HS-5 (cell line): ENCODE measurements around the gene TBC1D10A.
A peak's percentile ranks its signal among the peaks of the same experiment; 100 is the strongest.

Source experiments
- DNase-seq: peaks from one replicate; pipeline ENCODE4 v3.0.0-alpha.2; 2012; ENCODE audit warnings: low read depth

Gene TBC1D10A, protein sequence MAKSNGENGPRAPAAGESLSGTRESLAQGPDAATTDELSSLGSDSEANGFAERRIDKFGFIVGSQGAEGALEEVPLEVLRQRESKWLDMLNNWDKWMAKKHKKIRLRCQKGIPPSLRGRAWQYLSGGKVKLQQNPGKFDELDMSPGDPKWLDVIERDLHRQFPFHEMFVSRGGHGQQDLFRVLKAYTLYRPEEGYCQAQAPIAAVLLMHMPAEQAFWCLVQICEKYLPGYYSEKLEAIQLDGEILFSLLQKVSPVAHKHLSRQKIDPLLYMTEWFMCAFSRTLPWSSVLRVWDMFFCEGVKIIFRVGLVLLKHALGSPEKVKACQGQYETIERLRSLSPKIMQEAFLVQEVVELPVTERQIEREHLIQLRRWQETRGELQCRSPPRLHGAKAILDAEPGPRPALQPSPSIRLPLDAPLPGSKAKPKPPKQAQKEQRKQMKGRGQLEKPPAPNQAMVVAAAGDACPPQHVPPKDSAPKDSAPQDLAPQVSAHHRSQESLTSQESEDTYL

DNA sequence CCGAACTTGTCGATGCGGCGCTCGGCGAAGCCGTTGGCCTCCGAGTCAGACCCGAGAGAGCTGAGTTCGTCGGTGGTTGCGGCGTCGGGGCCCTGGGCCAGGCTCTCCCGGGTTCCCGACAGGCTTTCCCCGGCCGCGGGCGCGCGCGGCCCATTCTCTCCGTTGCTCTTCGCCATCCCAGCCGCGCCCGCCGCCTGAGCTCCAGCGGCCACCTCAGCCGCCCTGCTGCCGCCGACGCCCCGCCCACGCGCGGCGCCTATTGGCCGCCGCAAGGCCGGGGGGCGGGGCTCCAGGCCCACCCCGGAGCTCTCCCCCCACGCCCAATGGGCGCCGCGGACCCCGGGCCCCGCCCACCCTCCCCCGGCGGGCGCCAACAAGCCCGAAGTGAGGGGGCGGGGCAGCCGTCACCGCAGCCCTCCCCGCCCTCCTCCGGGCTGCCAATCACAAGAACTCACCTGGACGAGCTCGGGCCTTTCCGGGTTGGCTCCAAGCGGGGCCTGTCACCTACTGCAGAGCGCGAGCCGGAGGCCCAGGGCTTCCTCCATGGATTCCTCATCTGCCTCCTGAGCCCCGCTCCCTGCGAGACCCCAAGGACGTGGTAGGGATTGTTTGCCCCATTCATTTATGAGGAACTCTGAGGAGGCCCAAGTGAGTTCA lies at the start of gene TBC1D10A:
Gene TBC1D10A (minus strand): TSS at position 236 of the 657 bp plus-strand sequence. CDS start 60 bp downstream, at position 176.
- DNase-seq, result peak; percentile 30

DNA sequence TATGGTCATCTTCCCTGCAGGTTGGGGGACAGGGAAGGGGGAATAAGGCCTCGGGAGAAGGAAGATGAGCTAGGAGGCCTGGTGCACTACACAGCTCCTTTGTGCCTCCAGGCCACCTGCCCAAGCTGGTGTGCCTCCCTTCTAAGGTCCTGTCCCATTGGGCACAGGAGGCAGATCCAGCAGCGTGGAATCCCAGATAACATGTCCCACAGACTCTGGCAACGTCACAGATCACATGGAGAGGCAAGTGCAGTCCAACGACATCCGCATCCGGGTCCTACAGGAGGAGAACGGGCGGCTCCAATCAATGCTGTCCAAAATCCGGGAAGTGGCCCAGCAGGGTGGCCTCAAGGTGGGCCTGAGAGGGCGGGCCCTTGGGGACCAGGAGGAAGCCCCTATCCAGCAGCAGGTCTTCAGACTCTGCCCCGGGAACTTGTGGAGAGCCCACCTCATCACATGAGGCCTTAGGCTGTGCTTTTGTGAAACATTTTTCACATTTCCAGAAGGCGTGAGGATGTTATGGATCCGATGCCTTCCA lies 48.6 kb upstream of the TBC1D10A start:
- DNase-seq, result no peak

DNA sequence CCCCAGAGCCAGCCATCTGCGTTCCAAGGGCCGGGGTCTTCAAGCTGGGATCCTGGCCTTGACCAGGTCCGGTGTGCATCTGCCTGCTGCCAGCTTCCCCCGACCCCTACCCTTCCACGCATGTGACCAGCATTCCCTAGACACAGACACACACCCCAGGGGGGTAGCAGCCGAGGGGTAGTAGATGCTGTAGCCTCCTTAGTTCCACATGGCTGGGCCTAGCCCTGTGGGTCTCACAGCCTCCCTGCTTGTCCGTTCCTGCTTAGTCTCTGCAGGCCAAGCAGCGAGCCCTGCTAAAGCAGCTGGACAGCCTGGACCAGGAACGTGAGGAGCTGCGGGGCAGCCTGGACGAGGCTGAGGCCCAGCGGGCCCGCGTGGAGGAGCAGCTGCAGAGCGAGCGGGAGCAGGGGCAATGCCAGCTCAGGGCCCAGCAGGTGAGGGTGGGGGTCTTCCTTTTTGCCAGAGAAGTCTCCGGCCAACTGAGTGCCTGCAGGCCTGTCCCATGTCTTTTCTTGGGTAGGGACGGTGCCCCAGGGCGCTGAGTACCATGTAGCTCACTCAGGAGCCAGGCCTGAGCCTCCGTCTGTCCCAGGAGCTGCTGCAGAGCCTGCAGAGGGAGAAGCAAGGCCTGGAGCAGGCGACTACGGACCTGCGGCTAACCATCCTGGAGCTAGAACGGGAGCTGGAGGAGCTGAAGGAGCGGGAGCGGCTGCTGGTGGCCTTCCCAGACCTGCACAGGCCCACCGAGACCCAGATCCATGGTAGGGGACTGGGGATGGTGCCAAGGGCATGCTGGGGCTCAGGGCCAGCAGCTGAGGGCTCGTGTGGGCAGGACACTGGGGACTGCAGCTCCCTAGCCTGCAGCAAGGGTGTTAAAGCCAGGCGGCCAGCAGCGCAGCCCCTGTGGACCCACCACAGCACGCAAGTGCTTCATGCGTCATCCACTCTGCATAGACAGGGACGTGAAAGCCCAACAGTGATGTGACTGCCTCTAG lies 46.9 kb upstream of the TBC1D10A start:
- DNase-seq, result no peak

DNA sequence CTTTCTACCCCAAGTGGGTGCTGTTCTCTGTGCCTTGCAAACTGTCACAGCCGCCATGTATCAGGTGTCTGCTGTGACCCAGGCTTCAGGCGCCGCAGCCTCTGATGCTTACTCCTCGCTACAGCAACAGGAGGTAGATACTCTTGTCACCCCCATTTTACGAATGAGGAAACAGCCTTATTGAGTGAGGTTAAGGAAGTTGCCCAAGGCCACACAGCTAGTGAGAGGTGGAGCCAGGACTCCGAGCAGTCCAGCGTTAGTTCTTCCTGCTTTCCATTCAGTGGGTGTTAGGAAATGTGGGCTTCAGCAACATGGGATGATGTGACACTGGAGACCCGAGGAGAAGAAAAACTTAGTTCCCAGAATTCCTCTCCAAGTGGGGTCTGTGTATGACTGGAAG lies 46.2 kb upstream of the TBC1D10A start:
- no peak for DNase-seq

DNA sequence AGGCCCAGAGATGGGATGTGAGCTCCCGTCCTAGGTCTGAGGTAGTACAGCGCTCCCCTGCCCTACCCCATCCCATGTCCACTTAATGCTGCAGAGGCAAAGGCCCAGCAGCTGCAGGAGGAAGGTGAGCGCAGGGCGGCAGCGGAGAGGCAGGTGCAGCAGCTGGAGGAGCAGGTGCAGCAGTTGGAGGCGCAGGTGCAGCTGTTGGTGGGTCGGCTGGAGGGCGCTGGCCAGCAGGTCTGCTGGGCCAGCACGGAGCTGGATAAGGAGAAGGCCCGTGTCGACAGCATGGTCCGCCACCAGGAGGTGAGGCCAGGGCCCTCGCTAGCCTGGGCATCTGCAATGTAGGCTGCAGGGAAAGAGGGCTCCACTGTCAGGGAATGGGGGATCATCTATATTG lies 45.2 kb upstream of the TBC1D10A start:
- no peak for DNase-seq

DNA sequence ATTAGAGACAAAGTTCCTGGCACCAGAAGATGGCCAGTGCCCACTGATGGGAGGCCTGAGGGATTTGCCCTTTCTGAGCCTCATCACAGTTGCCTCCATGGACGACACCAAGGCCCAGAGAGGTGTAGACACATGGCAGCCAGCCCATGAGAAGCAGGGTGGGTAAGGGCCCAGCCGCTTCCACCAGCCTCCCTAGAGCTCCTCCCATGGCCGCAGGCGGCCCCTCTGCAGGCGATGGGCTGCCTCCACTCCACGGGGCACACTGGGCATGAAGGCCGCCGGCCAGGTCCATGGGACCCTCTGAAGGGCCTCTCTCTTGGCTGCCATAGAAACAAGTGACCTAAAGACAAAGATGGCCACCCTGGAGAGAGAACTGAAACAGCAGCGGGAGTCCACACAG lies 44.6 kb upstream of the TBC1D10A start:
- no peak for DNase-seq

DNA sequence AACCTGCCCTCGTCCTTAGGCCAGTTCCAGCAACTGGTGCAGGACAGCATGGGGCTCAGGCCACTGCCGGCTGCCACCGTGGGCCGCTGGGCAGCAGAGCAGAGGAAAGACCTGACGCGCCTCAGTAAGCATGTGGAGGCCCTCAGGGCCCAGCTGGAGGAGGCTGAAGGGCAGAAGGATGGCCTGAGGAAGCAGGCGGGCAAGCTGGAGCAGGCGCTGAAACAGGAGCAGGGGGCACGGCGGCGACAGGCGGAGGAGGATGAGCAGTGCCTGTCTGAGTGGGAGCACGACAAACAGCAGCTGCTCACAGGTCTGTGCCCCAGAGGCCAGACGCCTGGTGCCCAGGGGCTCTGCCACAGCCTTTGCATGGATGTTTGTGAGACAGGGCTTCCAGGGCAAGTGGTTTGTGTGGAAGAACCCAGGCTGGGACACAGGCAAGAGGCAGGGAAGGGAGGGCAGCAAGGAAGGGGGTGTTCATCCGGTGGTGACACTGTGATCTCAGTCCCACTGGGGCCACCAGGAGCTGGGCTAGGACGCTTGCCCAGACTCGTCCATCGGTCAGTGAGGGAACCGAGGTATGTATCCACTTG lies 44.0 kb upstream of the TBC1D10A start:
- no peak for DNase-seq

DNA sequence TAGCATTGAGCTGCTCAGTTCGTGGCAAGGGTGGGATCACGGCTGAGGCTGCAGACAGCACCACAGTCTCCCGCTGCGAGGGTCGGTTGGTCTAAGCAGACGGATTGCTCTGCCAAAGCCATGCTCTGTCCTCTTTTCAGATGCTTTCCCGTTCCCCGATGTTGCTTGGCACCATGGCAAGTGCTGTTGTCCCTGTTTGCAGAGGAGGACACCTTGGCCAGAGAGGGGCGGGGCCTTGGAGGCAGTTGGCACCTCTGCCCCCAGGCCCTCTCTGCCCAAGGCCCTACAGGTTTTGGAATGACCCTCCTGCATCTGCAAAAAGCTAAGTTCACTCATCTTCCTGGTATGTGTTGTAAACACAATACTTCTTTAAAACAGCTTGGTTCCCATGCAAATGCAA lies 41.7 kb upstream of the TBC1D10A start:
- DNase-seq, result no peak

DNA sequence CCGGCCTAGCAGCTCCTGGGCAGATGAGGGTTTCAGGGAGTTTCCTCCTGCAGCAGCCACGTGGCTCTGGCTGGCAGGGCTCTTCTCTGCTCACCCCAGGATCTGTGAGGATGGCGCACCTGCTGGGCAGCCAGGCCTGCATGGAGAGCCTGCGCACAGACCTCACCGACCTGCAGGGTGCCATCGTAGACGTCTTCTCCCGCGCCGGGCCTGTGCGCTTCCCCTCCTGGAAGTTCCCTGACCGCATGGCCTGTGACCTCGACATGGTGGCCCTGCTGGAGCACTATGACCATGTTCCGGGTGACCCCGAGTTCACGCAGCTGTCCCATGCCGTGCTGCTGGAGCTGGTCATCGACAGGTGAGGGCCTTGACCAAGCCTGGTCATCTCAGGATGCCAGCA lies 39.1 kb upstream of the TBC1D10A start:
- no peak for DNase-seq

DNA sequence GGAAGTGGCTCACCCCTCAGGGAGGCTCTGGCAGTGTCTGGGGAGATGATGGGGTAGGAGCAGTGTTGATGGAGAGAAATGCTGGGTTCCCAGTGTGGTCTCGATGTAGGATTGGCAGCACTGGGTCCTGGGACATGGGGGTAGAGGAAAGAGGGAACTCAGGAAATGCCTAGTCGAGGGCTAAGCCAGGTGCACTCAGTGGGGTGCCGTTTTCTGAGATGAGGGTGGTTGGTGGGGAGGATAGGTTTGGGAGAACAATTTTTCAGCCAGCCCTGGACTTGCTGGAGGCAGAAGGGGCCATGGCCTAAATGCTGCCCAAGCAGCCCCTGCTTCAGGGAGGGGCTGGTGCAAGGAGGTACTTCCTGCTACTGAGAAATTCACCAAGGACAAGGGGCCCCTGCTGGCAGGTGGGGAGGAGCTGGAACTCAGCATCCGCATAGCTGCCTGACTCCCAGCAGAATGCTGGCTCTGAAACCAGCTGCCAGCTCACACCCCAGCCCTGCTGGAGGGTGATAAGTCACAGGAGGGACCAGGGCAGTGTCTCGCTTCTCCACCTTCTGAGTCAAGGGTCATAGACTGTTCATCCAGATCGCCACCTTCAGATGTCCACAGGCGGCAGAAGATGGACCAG lies 36.0 kb upstream of the TBC1D10A start:
- DNase-seq, result no peak

DNA sequence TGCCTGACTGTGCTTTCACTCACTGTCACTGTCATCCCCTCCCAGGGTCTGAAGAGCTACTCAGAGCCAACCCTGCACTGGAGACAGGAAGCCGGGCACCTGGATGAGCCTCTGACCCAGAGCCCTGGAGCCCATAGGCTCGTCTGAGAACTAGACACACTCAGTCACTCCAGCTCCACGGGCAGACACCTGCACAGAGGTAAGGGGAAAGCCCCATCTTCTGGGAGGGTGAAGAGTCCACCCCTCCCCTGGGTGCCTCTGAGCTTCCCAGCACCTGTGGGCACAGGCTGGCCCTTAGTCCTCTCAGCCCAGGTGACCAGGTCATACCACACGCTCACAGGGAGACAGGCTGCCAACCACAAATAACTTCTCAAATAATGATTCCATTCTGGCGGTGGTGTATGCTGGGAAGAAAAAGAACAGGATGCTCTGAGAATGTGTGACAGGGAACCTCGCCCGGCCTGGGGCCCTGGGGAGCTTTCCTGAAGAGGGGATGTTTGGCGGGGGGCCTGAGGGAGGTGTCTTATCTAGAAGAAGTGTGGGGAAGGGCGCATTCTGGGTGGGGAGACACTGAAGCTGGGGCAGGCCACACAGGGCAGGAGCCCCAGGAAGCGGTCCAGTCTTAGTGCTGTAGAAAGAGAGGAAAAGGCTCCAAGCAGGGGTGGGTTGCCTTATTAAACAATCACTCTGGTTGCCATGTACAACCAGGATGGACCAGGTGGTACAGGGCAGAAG lies 35.3 kb upstream of the TBC1D10A start:
- no peak for DNase-seq

DNA sequence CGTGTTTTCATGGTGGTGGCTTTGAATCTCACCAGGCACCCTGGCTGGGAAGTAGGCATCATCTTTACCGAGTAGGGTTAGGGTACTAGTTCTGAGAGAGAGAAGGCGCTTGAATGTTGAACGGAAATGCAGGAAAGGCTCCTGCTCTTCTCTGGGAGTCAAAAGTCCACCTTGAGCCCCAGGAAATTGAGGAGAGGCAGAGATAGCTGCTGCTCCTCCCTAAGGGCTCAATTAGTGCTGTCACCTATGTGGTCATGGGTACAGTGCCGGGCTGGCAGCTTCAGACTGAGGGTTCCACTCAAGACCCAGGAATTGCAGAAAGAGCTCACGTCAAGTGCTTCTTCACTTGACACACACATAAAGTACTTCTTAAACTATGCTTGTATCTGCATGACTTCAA lies 31.8 kb upstream of the TBC1D10A start:
- DNase-seq, result no peak

DNA sequence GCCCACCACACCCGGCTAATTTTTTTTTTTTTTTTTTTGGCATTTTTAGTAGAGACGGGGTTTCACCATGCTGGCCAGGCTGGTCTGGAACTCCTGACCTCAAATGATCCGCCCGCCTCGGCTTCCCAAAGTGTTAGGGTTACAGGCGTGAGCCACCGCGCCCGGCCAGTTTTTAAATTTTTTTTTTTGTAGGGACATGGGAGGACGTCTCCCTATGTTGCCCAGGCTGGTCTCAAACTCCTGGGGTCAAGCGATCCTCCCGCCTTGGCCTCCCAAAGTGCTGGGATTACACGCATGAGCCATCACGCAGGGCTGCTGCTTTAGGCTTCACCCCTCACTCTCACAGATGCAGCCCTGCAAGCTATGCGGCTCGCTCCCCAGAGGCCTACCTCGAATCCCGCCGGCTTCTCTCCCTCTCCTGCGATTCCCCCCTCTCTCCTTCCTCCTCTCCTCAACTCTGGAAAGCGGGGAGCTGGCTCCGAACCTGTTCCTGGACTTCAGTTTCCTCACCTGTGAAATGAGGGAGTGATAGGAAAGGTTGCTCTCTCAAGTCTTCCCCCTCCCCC lies 31.0 kb upstream of the TBC1D10A start:
- no peak for DNase-seq

DNA sequence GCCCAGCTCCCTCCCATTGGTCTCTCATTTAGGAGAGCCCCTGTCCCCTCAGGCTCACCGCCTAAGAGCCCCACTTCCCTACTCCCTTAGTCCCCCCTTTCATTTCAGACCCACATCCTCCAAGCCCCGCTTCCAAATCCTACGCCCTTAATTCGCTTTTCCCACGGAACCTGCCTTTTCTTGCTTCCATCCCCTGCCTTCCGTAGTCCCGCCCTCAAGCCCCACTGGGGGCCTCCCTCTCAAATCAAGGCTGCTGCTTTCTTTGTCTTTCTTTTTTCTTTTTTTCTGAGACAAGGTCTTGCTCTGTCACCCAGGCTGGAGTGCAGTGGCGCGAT lies 30.5 kb upstream of the TBC1D10A start:
- no peak for DNase-seq

DNA sequence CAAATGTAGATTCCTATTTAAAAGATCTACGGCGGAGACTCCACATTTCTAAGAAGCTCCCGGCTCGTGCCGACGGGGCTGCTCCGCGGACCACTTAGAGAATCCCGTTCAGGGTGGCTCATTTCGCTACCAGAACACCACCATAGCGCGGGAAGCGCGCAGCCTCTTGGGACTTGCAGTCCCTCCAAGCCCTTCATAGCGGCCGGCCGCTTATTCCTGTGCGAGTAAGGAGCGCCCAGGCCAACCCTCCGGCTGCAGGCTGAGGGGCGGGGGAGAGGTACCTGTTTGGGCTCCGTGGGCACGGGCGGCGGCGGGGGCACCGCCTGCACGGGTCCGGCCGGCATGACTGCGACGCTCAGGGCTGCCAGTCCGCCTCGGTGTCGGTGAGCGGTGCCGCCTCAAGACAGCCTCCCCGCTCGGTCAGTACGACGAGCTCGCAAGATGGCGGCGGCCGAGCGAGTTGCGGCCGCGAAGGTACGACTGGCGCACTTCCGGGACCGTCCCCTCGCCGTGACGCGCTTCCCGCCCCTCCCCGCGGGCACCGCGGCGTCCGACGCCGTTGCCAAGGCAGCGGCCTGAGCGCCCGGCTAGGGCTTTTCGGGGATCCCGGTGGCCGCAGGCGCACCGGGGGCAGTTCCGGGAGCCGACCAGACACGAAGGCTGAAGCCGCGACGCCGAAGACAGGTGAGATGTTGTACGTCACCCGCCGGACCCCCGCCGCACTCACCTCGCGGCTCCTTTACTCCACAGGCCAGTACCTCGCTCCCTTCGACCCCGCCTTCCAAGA lies 29.9 kb upstream of the TBC1D10A start, which contains the start of the genes CCDC157 and SF3A1:
Gene CCDC157 (plus strand): TSS at position 559 of the 787 bp plus-strand sequence. CDS start 8,994 bp downstream, outside the sequence.
Gene SF3A1 (minus strand): TSS at position 446 of the 787 bp plus-strand sequence. CDS start 102 bp downstream, at position 344.
- peak; percentile 68 for DNase-seq

DNA sequence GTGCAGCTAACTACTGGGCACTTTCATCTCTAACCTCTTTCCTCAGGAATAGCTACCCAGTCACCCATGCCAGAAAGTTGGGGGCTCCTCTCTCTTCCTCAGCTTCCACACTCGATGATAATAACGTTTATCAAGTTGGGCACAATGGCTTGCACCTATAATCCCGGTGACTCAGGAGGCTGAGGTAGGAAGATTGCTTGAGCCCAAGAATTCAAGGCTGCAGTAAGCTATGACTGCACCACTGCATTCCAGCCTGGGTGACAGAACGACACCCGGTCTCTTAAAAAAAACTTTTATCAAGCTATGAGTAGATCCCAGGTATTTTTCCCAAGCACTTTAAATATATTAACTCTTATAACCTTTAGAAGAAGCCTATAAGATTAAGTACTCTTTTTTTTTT lies 27.9 kb upstream of the TBC1D10A start:
- no peak for DNase-seq

DNA sequence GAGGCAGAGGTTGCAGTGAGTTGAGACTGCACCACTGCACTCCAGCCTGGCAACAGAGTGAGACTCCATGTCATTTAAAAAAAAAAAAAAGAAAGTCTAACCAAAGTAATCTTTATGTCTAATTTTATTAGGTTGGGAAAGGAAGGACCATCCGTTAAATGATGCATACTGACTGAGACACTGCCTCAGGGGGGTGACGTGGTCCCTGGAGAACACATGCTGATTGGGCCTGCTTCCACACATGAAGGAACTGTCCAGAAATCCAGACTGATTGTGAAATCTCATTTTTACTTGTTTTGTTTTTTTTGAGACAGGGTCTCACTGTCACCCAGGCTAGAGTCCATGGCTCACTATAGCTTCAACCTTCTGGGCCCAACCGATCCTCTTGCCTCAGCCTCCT lies 24.5 kb upstream of the TBC1D10A start:
- DNase-seq, result no peak

DNA sequence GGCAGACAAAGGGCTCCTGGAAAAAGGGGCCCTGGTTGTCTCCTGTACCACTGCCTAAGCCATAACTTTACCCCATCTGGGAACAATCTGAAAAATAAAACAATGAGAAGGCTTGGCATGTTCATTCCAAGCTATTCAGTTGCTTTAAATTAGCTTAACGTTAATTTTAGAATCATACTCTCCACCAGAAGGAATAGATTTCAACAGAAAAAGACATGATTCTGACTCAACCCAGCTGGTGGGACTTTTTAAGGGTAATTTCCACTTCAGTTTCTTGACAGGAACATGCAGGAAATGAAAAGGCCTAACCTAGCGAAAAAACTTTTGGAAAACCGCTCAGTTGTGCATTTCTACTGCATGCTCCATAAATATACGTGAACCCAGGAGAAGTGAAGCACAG lies 22.1 kb upstream of the TBC1D10A start:
- DNase-seq, result no peak

DNA sequence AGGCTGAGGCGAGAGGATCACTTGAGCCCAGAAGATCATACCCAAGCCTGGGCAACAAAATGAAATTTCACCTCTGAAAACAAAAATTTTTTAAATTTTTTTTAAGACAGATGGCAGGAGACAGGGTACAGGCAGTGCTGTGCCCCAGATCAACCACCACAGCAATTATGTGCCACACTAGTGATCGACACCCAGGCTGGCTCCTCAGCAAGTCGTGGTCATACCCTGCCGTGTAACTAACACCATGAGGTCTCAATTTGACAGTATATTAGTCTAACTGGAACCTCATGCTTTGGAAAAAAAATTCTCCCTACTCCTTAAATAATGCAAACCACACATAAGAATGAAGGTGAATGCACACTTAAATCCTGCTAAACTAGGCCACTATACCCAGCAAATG lies 21.7 kb upstream of the TBC1D10A start:
- DNase-seq, result no peak
